Measurements from ENCODE around the gene PRDM7. TPM values are rescaled to one million over a fixed set of nuclear protein-coding genes. Genes with fewer than 3 reads are reported as not detected.
"Not testable (repeated sequence)": the region's sequence is repeated elsewhere in the genome, so short reads cannot be mapped to it uniquely, and the experiment has no call there.

PRDM7 gene
- total RNA-seq, 4 donors from 2014 or later = not detected

GRCh38 chr16:90061437-90061836 lies 15.7 kb downstream of the PRDM7 start:
- DNase-seq = no peak
- Histone ChIP-seq H3K27me3 (peaks cover 0 to 22% (median 0%) of the 10 kb centered on the region in 4 donors), H3K4me1 (no peaks in the 10 kb centered on the region), H3K9me3 (no peaks in the 10 kb centered on the region), H3K27ac (no peak overlapping the region), H3K36me3 (no peaks in the 10 kb centered on the region), H3K4me3 (no peak overlapping the region)
- no peak for TF ChIP-seq CTCF (IDR thresholded peaks at IDR 0.05)
- 59 to 65% methylated on average over 3 of the region's 3 CpGs for WGBS, 2 donors
- intact Hi-C loops (cut with DNase I) = no loop called here

GRCh38 chr16:90057738-90058173 lies 19.4 kb downstream of the PRDM7 start:
- intact Hi-C loops (cut with DNase I) = no loop called here
- Histone ChIP-seq H3K36me3 (no peaks in the 10 kb centered on the region), H3K4me1 (no peaks in the 10 kb centered on the region), H3K27ac (no peak overlapping the region), H3K27me3 (peaks cover 0 to 13% (median 0%) of the 10 kb centered on the region in 4 donors), H3K4me3 (no peak overlapping the region), H3K9me3 (peaks cover 0 to 16% (median 14%) of the 10 kb centered on the region in 3 donors)
- no peak for DNase-seq
- TF ChIP-seq CTCF (IDR thresholded peaks at IDR 0.05) (no peak), POLR2A (IDR thresholded peaks at IDR 0.05) (no peak)
- WGBS, 2 donors = 43 to 60% methylated on average over 7 of the region's 8 CpGs

- H3K27ac ChIP-seq; H3K4me1 ChIP-seq; intact Hi-C loops (cut with DNase I); H3K36me3 ChIP-seq; DNase-seq; H3K4me3 ChIP-seq: not testable (repeated sequence)
- peaks cover 0 to 13% (median 0%) of the 10 kb centered on the region in 4 donors for H3K27me3 ChIP-seq
- WGBS, 2 donors = 77 to 78% methylated on average over 15 of the region's 15 CpGs
- H3K9me3 ChIP-seq = peaks cover 0 to 16% (median 14%) of the 10 kb centered on the region in 3 donors
Measured at GRCh38 chr16:90056521-90056920, 20.6 kb downstream of the PRDM7 start.

GRCh38 chr16:90055371-90055770 lies 21.8 kb downstream of the PRDM7 start:
- 66 to 78% methylated on average over 4 of the region's 4 CpGs for WGBS, 2 donors
- peaks cover 0 to 16% (median 14%) of the 10 kb centered on the region in 3 donors for H3K9me3 ChIP-seq
- H3K27ac ChIP-seq = no peak overlapping the region
- no peaks in the 10 kb centered on the region for H3K4me1 ChIP-seq
- H3K4me3 ChIP-seq = no peak overlapping the region
- H3K27me3 ChIP-seq = peaks cover 0 to 13% (median 0%) of the 10 kb centered on the region in 4 donors
- TF ChIP-seq CTCF (IDR thresholded peaks at IDR 0.05) = no peak
- TF ChIP-seq POLR2A (IDR thresholded peaks at IDR 0.05) = no peak
- no peak for DNase-seq
- intact Hi-C loops (cut with DNase I) = no loop called here
- H3K36me3 ChIP-seq = no peaks in the 10 kb centered on the region

GRCh38 chr16:90054554-90054953 lies 22.6 kb downstream of the PRDM7 start:
- intact Hi-C loops (cut with DNase I) = no loop called here
- TF ChIP-seq CTCF (IDR thresholded peaks at IDR 0.05) (no peak), POLR2A (IDR thresholded peaks at IDR 0.05) (no peak)
- WGBS, 2 donors = 49 to 55% methylated on average over 3 to 4 of the region's 4 CpGs

More at GRCh38 chr16:90054554-90054953, 22.6 kb downstream of the PRDM7 start:
- Histone ChIP-seq H3K9me3 (peaks cover 0 to 16% (median 14%) of the 10 kb centered on the region in 3 donors), H3K4me1 (no peaks in the 10 kb centered on the region), H3K4me3 (no peak overlapping the region), H3K27me3 (peaks cover 0 to 13% (median 0%) of the 10 kb centered on the region in 4 donors), H3K27ac (no peak overlapping the region), H3K36me3 (no peaks in the 10 kb centered on the region)
- no peak for DNase-seq

Measured in esophagus squamous epithelium (tissue), 5 donors.